ENCODE data around the gene PNPLA4. TPM values are rescaled to one million over a fixed set of nuclear protein-coding genes. Genes with fewer than 3 reads are reported as not detected.

The PNPLA4 gene
- total RNA-seq, 4 donors from 2014 or later: 0.83 to 25.5 (median 10.9) TPM

DNA sequence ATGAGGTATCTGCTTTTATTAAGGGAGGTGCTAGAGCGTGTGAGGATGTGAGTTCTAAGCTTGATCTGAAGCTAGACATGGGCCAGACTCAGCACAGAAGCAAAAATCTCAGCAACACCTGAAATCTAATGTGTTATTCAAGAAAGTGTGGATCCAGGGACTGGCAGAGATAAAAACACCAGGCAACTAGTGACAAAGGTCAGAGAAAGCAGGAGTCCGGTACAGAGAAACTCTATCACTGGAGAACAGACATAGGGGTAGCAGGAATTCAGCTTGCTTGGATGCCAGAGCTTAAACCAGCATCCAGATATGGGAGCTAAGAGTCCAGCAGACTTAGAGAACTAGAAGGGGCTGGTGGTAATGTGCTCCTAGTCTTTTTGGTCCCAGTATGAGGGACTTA, 50.3 kb downstream of the PNPLA4 start:
- H3K27me3 ChIP-seq: no peaks in the 10 kb centered on the region
- H3K36me3 ChIP-seq: no peaks in the 10 kb centered on the region
- no peak for DNase-seq
- H3K4me3 ChIP-seq: no peak overlapping the region
- no peaks in the 10 kb centered on the region for H3K9me3 ChIP-seq
- no peaks in the 10 kb centered on the region for H3K4me1 ChIP-seq
- no peak overlapping the region for H3K27ac ChIP-seq
- TF ChIP-seq, protein P1, sequence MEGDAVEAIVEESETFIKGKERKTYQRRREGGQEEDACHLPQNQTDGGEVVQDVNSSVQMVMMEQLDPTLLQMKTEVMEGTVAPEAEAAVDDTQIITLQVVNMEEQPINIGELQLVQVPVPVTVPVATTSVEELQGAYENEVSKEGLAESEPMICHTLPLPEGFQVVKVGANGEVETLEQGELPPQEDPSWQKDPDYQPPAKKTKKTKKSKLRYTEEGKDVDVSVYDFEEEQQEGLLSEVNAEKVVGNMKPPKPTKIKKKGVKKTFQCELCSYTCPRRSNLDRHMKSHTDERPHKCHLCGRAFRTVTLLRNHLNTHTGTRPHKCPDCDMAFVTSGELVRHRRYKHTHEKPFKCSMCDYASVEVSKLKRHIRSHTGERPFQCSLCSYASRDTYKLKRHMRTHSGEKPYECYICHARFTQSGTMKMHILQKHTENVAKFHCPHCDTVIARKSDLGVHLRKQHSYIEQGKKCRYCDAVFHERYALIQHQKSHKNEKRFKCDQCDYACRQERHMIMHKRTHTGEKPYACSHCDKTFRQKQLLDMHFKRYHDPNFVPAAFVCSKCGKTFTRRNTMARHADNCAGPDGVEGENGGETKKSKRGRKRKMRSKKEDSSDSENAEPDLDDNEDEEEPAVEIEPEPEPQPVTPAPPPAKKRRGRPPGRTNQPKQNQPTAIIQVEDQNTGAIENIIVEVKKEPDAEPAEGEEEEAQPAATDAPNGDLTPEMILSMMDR (IDR thresholded peaks at IDR 0.05): no peak
- TF ChIP-seq POLR2A (IDR thresholded peaks at IDR 0.05): no peak

DNA sequence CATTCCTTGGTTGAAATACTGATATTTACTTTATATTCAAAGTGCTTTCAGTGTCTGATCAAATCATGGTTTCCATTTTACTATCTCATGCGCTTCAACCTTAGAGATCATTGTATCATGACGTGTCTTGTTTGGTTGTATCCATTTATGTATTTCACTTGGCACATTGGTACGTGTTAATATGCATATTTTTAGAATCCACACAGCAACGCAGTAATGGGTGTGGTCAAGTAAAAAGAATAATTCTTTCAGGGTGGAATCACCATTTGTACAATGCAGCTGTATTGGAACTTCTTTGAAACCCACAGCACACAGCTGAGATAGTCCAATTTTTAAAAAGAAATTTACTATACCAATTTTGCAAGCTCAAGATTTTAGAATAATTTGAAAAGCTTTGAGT, 55.2 kb downstream of the PNPLA4 start:
- no peak overlapping the region for H3K27ac ChIP-seq
- DNase-seq: no peak
- no peaks in the 10 kb centered on the region for H3K27me3 ChIP-seq
- no peak overlapping the region for H3K4me3 ChIP-seq
- no peaks in the 10 kb centered on the region for H3K9me3 ChIP-seq
- H3K36me3 ChIP-seq: no peaks in the 10 kb centered on the region
- no peaks in the 10 kb centered on the region for H3K4me1 ChIP-seq
- TF ChIP-seq POLR2A (IDR thresholded peaks at IDR 0.05): no peak
- TF ChIP-seq, protein P1 (IDR thresholded peaks at IDR 0.05): no peak

DNA sequence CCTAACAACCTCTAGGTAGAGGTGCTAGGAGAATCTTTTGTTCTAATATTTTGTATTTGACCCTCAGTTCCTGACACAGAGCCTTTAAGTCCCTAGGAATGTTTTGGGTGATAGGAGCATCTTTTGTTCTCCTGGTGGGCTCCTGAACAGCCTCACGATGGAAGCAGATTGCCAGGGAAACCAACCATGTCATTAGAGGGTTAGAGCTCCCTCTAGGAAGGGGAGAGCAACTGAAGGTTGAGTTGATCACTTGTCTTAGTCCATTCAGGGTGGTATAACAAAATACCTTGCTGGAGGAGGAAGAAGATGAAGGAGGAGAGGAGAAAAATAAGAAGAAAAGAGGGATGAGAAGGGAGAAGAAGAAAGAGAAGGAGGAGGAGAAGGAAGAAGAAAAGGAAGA, 75.0 kb downstream of the PNPLA4 start:
- H3K27me3 ChIP-seq: no peaks in the 10 kb centered on the region

More for the DNA sequence above, 75.0 kb downstream of the PNPLA4 start:
- no peak overlapping the region for H3K27ac ChIP-seq
- H3K4me1 ChIP-seq: no peaks in the 10 kb centered on the region
- TF ChIP-seq POLR2A (IDR thresholded peaks at IDR 0.05): no peak
- TF ChIP-seq, protein P1 (IDR thresholded peaks at IDR 0.05): no peak
- H3K4me3 ChIP-seq: no peak overlapping the region
- H3K9me3 ChIP-seq: no peaks in the 10 kb centered on the region
- DNase-seq: no peak
- no peaks in the 10 kb centered on the region for H3K36me3 ChIP-seq

Small RNA genes within 50 kb of the gene (small RNA-seq; reads per million reads assigned to genes)
- gene AC005296.1: 0 reads per million in 2 donors

Other genes starting within 250 kb of the PNPLA4 start
- gene VCX, start 84.2 kb downstream of the PNPLA4 start, total RNA-seq: not detected
- not detected for gene VCX2, start 243.9 kb upstream of the PNPLA4 start, total RNA-seq

Data from Peyer's patch (tissue), 4 donors.